ENCODE data around the gene POLE3. TPM values are rescaled to one million over a fixed set of nuclear protein-coding genes. Genes with fewer than 3 reads are reported as not detected.

Gene POLE3
- total RNA-seq, 1 donor from 2014 or later, result 31.0 TPM

DNA sequence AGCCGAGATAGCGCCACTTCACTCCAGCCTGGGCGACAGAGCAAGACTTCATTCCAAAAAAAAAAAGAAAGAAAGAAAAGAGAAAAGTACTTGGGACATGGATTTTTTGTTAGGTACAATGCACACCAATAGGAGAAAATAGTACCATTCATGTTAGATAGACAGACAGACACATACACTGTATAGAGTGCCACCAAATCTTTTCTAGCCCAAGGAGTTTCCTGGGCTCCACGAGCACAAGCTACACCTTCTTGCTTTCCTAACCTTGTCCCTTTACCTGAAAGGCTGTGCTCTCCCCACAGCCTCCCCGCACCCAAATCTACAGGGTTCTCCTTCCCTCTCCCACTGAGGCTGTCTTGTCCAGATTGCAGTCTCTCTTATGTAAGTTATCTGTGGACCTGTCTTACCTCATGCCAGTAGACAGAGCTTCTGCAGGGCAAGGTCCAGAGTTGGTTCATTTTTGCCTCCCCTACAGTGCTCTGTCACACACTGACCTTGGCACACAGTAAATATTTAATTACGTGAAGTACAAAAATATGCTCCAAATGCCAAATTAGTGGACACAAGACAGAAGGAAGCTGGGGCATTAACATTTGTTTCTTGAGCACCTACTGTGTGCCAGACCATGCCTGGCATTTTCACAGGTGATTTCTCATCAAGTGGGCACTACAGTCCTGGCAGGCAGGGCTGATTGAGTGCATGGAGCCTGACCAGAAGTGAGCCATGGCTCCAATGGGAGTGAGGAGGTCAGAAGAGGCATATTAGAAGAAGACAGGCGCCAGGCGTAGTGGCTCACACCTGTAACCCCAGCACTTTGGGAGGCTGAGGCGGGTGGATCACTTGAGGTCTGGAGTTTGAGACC is 15.2 kb downstream of the POLE3 start:
- Histone ChIP-seq H3K4me1 (peaks cover 5% of the 10 kb centered on the region), H3K4me3 (no peak overlapping the region), H3K36me3 (peaks cover 34% of the 10 kb centered on the region), H3K27ac (no peak overlapping the region), H3K9me3 (no peaks in the 10 kb centered on the region), H3K27me3 (no peaks in the 10 kb centered on the region)
- intact Hi-C loops (cut with DNase I), result no loop called here
- DNase-seq, result no peak
- TF ChIP-seq, protein P1, sequence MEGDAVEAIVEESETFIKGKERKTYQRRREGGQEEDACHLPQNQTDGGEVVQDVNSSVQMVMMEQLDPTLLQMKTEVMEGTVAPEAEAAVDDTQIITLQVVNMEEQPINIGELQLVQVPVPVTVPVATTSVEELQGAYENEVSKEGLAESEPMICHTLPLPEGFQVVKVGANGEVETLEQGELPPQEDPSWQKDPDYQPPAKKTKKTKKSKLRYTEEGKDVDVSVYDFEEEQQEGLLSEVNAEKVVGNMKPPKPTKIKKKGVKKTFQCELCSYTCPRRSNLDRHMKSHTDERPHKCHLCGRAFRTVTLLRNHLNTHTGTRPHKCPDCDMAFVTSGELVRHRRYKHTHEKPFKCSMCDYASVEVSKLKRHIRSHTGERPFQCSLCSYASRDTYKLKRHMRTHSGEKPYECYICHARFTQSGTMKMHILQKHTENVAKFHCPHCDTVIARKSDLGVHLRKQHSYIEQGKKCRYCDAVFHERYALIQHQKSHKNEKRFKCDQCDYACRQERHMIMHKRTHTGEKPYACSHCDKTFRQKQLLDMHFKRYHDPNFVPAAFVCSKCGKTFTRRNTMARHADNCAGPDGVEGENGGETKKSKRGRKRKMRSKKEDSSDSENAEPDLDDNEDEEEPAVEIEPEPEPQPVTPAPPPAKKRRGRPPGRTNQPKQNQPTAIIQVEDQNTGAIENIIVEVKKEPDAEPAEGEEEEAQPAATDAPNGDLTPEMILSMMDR (IDR thresholded peaks at IDR 0.05), result no peak
- no peak for ATAC-seq

DNA sequence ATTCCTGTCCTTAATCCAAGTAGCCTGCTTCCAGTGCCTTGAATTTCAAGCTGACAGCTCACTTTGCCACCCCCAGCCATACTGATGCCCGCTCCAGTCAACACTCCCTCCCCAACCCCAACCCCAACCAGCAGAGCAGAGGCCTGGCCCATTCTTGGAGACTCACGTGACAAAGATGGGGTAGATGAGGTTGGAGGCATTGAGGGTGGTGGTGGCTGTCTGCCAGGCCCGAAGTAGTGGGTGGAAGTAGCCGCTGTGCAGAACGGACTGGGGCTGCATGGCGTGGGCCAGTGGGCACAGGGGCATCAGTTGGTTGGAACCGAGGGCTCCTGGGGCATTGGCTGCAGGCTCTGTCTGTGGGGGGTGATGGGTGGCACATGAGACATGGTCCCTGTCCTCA is 17.2 kb downstream of the POLE3 start:
- Histone ChIP-seq H3K4me3 (no peak overlapping the region), H3K27me3 (no peaks in the 10 kb centered on the region), H3K27ac (no peak overlapping the region), H3K4me1 (no peaks in the 10 kb centered on the region), H3K36me3 (peaks cover 53% of the 10 kb centered on the region), H3K9me3 (no peaks in the 10 kb centered on the region)
- DNase-seq, result peak; percentile 43
- ATAC-seq, result no peak
- intact Hi-C loops (cut with DNase I), result no loop called here
- TF ChIP-seq, protein P1 (IDR thresholded peaks at IDR 0.05), result no peak

DNA sequence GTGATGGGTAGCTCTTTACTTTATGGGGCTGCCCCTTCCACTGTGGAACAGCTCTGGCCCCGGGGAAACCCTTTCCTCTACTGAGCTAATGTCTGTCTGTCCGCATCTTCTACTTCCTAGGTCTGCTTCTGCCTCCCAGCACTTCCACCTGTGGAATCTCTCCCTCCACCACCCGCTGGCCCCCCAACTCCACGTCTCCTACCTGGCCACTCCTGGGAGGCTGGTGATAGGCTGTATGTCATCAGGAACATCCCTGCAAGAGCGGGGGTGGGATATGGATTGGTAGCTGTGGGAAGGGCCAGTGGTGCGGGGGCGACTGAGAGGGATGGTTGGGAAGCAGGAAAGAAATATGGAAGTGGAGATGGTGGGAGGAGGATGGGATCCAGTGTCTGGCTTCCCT is 18.6 kb downstream of the POLE3 start:
- H3K4me3 ChIP-seq, result no peak overlapping the region
- no peak for ATAC-seq
- no peaks in the 10 kb centered on the region for H3K4me1 ChIP-seq
- DNase-seq, result peak; percentile 55
- no peaks in the 10 kb centered on the region for H3K27me3 ChIP-seq
- no peak overlapping the region for H3K27ac ChIP-seq
- TF ChIP-seq, protein P1 (IDR thresholded peaks at IDR 0.05), result no peak
- intact Hi-C loops (cut with DNase I), result no loop called here
- H3K9me3 ChIP-seq, result no peaks in the 10 kb centered on the region
- peaks cover 67% of the 10 kb centered on the region for H3K36me3 ChIP-seq

DNA sequence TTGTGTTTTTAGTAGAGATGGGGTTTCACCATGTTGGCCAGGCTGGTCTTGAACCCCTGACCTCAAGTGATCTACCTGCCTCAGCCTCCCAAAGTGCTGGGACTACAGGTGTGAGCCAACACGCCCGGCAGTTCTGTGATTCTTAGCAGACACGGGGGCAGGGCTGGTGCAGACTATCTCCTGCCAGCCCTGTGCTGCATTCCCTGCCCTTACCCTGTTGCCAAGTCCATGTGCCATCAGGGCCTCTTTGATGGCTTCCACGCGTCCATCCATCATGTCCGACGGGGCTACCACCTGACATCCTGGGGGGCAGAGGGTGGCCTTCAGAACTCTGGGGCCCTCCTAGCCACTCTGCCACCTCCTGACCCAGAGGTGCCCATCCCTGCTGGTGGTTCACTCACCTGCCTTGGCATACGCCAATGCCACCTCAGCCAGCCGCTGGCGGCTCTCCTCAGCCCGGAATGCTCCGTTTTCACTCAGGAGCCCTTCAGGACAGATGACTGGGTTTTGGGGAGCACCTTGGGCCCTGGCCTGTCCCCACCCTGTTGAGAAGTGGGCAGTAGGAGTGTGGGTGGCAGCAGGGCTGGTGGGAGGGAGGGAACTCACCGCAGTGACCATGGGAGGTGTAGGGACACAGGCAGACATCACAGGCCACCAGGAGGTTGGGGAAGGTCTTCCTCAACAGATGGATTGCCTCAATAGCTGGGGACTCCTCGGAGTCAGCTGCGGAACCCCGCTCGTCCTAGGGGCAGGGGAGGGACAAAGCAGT is 20.1 kb downstream of the POLE3 start:
- no peaks in the 10 kb centered on the region for H3K4me1 ChIP-seq
- H3K27ac ChIP-seq, result no peak overlapping the region
- DNase-seq, result peak; percentile 52
- ATAC-seq, result no peak
- H3K4me3 ChIP-seq, result no peak overlapping the region
- intact Hi-C loops (cut with DNase I), result no loop called here
- no peaks in the 10 kb centered on the region for H3K9me3 ChIP-seq
- TF ChIP-seq, protein P1 (IDR thresholded peaks at IDR 0.05), result no peak
- H3K27me3 ChIP-seq, result no peaks in the 10 kb centered on the region
- peaks cover 70% of the 10 kb centered on the region for H3K36me3 ChIP-seq

DNA sequence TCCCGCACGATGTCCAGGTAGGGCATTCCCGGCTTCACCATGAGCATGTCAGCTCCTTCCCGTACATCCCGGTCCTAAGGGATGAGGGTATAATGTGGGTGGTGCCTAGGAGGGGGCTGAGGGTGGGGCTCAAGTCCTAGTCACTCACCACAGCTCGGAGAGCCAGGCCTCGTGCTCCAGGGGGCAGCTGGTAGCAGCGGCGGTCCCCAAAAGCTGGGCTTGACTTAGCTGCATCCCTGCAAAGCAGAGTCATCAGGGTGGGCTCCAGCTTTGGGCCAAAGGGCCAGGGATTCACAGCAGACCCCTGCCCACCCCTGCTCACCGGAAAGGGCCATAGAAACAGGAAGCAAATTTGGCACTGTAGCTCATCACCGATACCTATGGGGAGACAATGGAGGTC is 21.0 kb downstream of the POLE3 start:
- no peaks in the 10 kb centered on the region for H3K27me3 ChIP-seq
- DNase-seq, result peak; percentile 46
- no peaks in the 10 kb centered on the region for H3K4me1 ChIP-seq
- no peak overlapping the region for H3K4me3 ChIP-seq
- H3K9me3 ChIP-seq, result no peaks in the 10 kb centered on the region
- no peak overlapping the region for H3K27ac ChIP-seq
- intact Hi-C loops (cut with DNase I), result no loop called here
- ATAC-seq, result no peak
- TF ChIP-seq, protein P1 (IDR thresholded peaks at IDR 0.05), result no peak
- peaks cover 70% of the 10 kb centered on the region for H3K36me3 ChIP-seq
